K562 (cell line): ENCODE results near the gene ADAT3. TPM values are rescaled to one million over a fixed set of nuclear protein-coding genes. Genes with fewer than 3 reads are reported as not detected.

Source experiments
- BHLHE40 ChIP-seq: IDR thresholded peaks from 2 replicates; pipeline ENCODE4 v1.6.1; 2011; ENCODE audit warnings: low read length, improper control_type of control experiment
- CBFA2T2 ChIP-seq: fragments of 450-650 bp; conservative IDR thresholded peaks from 2 replicates; pipeline ENCODE4 v1.6.1; 2017; ENCODE audit warnings: mild to moderate bottlenecking
- CTCFL ChIP-seq: IDR thresholded peaks from 2 replicates; pipeline ENCODE4 v1.6.1; 2011; ENCODE audit warnings: borderline replicate concordance, low read depth, mild to moderate bottlenecking, moderate library complexity, low read length; ENCODE audit not compliant: insufficient read depth, poor library complexity, severe bottlenecking
- E2F8 ChIP-seq: fragments of 450-650 bp; IDR thresholded peaks from 2 replicates; pipeline ENCODE4 v1.7.1; 2018; ENCODE audit warnings: mild to moderate bottlenecking, low read depth; ENCODE audit not compliant: partially characterized antibody
- EGR1 ChIP-seq: fragments of 450-650 bp; conservative IDR thresholded peaks from 2 replicates; pipeline ENCODE4 v1.6.1; 2017; ENCODE audit warnings: mild to moderate bottlenecking
- ERF ChIP-seq: fragments of 450-650 bp; formaldehyde crosslinking; IDR thresholded peaks from 2 replicates; pipeline ENCODE4 v1.4.0; 2020; ENCODE audit warnings: mild to moderate bottlenecking, mixed read lengths
- ETS1 ChIP-seq: conservative IDR thresholded peaks from 2 replicates; pipeline ENCODE4 v1.6.1; 2011; ENCODE audit warnings: low read depth, mild to moderate bottlenecking, low read length; ENCODE audit not compliant: control insufficient read depth
- HMGN3 ChIP-seq: IDR thresholded peaks from 2 replicates; pipeline ENCODE4 v1.6.1; 2011; ENCODE audit warnings: borderline replicate concordance, low read depth, mild to moderate bottlenecking, mixed read lengths, low read length; ENCODE audit not compliant: insufficient read length; ENCODE audit errors: extremely low read depth
- NR2F6 ChIP-seq: fragments of 450-650 bp; formaldehyde crosslinking; IDR thresholded peaks from 2 replicates; pipeline ENCODE4 v1.4.0; 2020; ENCODE audit warnings: mild to moderate bottlenecking
- POLR3G ChIP-seq: IDR thresholded peaks from 2 replicates; pipeline ENCODE4 v1.6.1; 2011; ENCODE audit not compliant: insufficient read length, insufficient replicate concordance; ENCODE audit errors: extremely low read depth
- PTBP1 ChIP-seq: fragments of 200-400 bp; formaldehyde crosslinking; IDR thresholded peaks from 2 replicates; pipeline ENCODE4 v1.6.1; 2017; ENCODE audit warnings: low read depth, low read length
- SAFB ChIP-seq: fragments of 200-400 bp; formaldehyde crosslinking; IDR thresholded peaks from 2 replicates; pipeline ENCODE4 v1.6.1; 2017; ENCODE audit warnings: low read depth, low read length, borderline replicate concordance
- SMAD2 ChIP-seq: fragments of 150-350 bp; IDR thresholded peaks from 2 replicates; pipeline ENCODE4 v1.6.1; 2014; ENCODE audit warnings: low read depth, mild to moderate bottlenecking, low read length
- TFAP4 ChIP-seq: sonication (generic); formaldehyde crosslinking; IDR thresholded peaks from 2 replicates; pipeline ENCODE4 v1.8.0; 2022; ENCODE audit warnings: missing genetic modification reagents, mild to moderate bottlenecking, moderate library complexity, borderline replicate concordance
- YBX1 ChIP-seq: fragments of 450-650 bp; IDR thresholded peaks from 2 replicates; pipeline ENCODE4 v1.7.1; 2016; ENCODE audit warnings: mild to moderate bottlenecking
- ZBTB8A ChIP-seq: fragments of 450-650 bp; IDR thresholded peaks from 2 replicates; pipeline ENCODE4 v1.6.1; 2018; ENCODE audit warnings: mild to moderate bottlenecking, moderate library complexity; ENCODE audit not compliant: partially characterized antibody
- polyA plus RNA-seq, 8 experiments: library from polyadenylated mRNA; depleted of rRNA in 4 of 8; stranded (reverse) in 5 of 8; unstranded in 3 of 8; fragments of >200 nt; fragmentation: Nextera tagmentation in 2 of 8; fragmentation: Illumina TruSeq in 1 of 8; extraction: Ambion mirVana in 2 of 8; extraction: Trizol in 1 of 8; gene quantifications; 2 replicates each; pipeline versions ENCODE4 v1.2.1 to v1.2.3, GENCODE V29; 2011 to 2014; ENCODE audit warnings: inconsistent platforms in 1 of 8, missing spikeins in 1 of 8
- total RNA-seq, 7 experiments: library from RNA; depleted of rRNA in 6 of 7; stranded (reverse); fragments of >200 nt in 6 of 7; fragmentation: Illumina TruSeq in 2 of 7; extraction: Trizol in 2 of 7; gene quantifications; 2 replicates each; pipeline versions ENCODE4 v1.2.1 to v1.2.3, GENCODE V29; 2011 to 2021; ENCODE audit warnings: low replicate concordance in 1 of 7
- TF ChIP-seq, protein P1 (sequence below): fragments of 250-450 bp; sonication (Bioruptor Pico); IDR thresholded peaks from 2 replicates; pipeline ENCODE4 v1.4.0; 2020; ENCODE audit warnings: mild to moderate bottlenecking, moderate library complexity

The ADAT3 gene
- total and polyA plus RNA-seq, 9 of the 15 experiments (the other 6 are each of a cell fraction or from before 2014, with no cell fraction given), result 0.67 to 15.6 (median 7.8) TPM; not detected in 4

GRCh38 chr19:1862424-1863327, 42.5 kb upstream of the ADAT3 start (continued):
- TF ChIP-seq ETS1 (peak; percentile 16; the same call in 1 of the 2 replicates), ZBTB8A (no peak), CTCFL (no peak), HMGN3 (peak; percentile 24), EGR1 (peak; percentile 77), NR2F6 (CRISPR knock-in tag) (no peak), PTBP1 (no peak), E2F8 (peak; percentile 19), SMAD2 (no peak), POLR3G (no peak), BHLHE40 (peak; percentile 91), SAFB (no peak), ERF (CRISPR knock-in tag) (no peak), CBFA2T2 (no peak), TFAP4 (CRISPR knock-in tag) (0 out of 2 replicates have a peak, but pooled peaks have one; percentile 23), YBX1 (no peak)
- TF ChIP-seq, protein P1, sequence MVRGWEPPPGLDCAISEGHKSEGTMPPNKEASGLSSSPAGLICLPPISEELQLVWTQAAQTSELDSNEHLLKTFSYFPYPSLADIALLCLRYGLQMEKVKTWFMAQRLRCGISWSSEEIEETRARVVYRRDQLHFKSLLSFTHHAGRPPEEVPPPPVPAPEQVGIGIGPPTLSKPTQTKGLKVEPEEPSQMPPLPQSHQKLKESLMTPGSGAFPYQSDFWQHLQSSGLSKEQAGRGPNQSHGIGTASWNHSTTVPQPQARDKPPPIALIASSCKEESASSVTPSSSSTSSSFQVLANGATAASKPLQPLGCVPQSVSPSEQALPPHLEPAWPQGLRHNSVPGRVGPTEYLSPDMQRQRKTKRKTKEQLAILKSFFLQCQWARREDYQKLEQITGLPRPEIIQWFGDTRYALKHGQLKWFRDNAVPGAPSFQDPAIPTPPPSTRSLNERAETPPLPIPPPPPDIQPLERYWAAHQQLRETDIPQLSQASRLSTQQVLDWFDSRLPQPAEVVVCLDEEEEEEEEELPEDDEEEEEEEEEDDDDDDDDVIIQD (CRISPR knock-in tag), result no peak
